Neural progenitor cell (in vitro differentiated cells): ENCODE data around the gene IMMP1L. TPM values are rescaled to one million over a fixed set of nuclear protein-coding genes. Genes with fewer than 3 reads are reported as not detected.

Source experiments
- DNase-seq: peaks from one replicate; pipeline ENCODE4 v3.0.0-alpha.2; 2016; ENCODE audit warnings: low spot score
- H2AFZ ChIP-seq: fragments of 200-600 bp; sonication (generic); replicated peaks from 2 replicates; pipeline ENCODE4 v1.6.1; 2016; ENCODE audit warnings: antibody characterized with exemption
- H3F3A ChIP-seq: fragments of 200-600 bp; sonication (generic); 2 replicates; pipeline ENCODE4 v1.6.1; 2016; ENCODE audit warnings: antibody characterized with exemption, low read depth
- H3K27ac ChIP-seq: fragments of 200-600 bp; sonication (generic); 2 replicates; pipeline ENCODE4 v1.5.1; 2016; ENCODE audit warnings: mild to moderate bottlenecking
- H3K27me3 ChIP-seq: fragments of 200-600 bp; sonication (generic); 2 replicates; pipeline ENCODE4 v1.6.1; 2016; ENCODE audit warnings: mild to moderate bottlenecking, moderate library complexity
- H3K36me3 ChIP-seq: fragments of 200-600 bp; sonication (generic); 2 replicates; pipeline ENCODE4 v1.5.1; 2016
- H3K4me1 ChIP-seq: fragments of 200-600 bp; sonication (generic); 2 replicates; pipeline ENCODE4 v1.6.1; 2016; ENCODE audit warnings: mixed run types
- H3K4me2 ChIP-seq: fragments of 200-600 bp; sonication (generic); 2 replicates; pipeline ENCODE4 v1.6.1; 2016
- H3K4me3 ChIP-seq: fragments of 200-600 bp; sonication (generic); 2 replicates; pipeline ENCODE4 v1.5.1; 2016
- H3K79me2 ChIP-seq: fragments of 200-600 bp; sonication (generic); 2 replicates; pipeline ENCODE4 v1.6.1; 2016; ENCODE audit warnings: low read depth
- H3K9ac ChIP-seq: fragments of 200-600 bp; sonication (generic); 2 replicates; pipeline ENCODE4 v1.6.1; 2016
- H3K9me3 ChIP-seq: fragments of 200-600 bp; sonication (generic); 2 replicates; pipeline ENCODE4 v1.5.1; 2016; ENCODE audit warnings: low read depth
- H4K20me1 ChIP-seq: fragments of 200-600 bp; sonication (generic); 2 replicates; pipeline ENCODE4 v1.6.1; 2016; ENCODE audit warnings: low read depth
- H3K27ac Mint-ChIP-seq: 3 replicates; pipeline ENCODE4 v1.8.0; 2021; ENCODE audit warnings: mixed read lengths
- H3K27me3 Mint-ChIP-seq: 2 replicates; pipeline ENCODE4 v1.8.0; 2022; ENCODE audit warnings: low read depth, mild to moderate bottlenecking, inconsistent platforms, moderate library complexity, mixed read lengths; ENCODE audit not compliant: insufficient read depth
- H3K36me3 Mint-ChIP-seq: 3 replicates; pipeline ENCODE4 v1.8.0; 2021; ENCODE audit warnings: mixed read lengths
- H3K4me1 Mint-ChIP-seq: 3 replicates; pipeline ENCODE4 v1.8.0; 2021; ENCODE audit warnings: mixed read lengths
- H3K4me3 Mint-ChIP-seq: 3 replicates; pipeline ENCODE4 v1.8.0; 2021; ENCODE audit warnings: mild to moderate bottlenecking, moderate library complexity, mixed read lengths
- H3K9me3 Mint-ChIP-seq: 3 replicates; pipeline ENCODE4 v1.8.0; 2020; ENCODE audit warnings: mixed read lengths
- CTCF ChIP-seq: fragments of 200-600 bp; sonication (generic); IDR thresholded peaks from 2 replicates; pipeline ENCODE4 v1.5.1; 2017; ENCODE audit warnings: antibody characterized with exemption, mild to moderate bottlenecking
- EZH2 ChIP-seq: fragments of 200-600 bp; sonication (generic); IDR thresholded peaks from 2 replicates; pipeline ENCODE4 v1.6.1; 2017; ENCODE audit warnings: antibody characterized with exemption, mild to moderate bottlenecking, moderate library complexity
- EZH2phosphoT487 ChIP-seq: fragments of 200-600 bp; sonication (generic); IDR thresholded peaks from 2 replicates; pipeline ENCODE4 v1.6.1; 2017; ENCODE audit warnings: antibody characterized with exemption
- total RNA-seq: library from RNA; depleted of rRNA; stranded (reverse); fragments of >200 nt; gene quantifications from 2 replicates; pipeline ENCODE4 v1.2.3, GENCODE V29; 2015; ENCODE audit warnings: low replicate concordance

The IMMP1L gene
- total RNA-seq, 1 donor from 2014 or later = 122 TPM

GRCh38 chr11:31442086-31442485 is 67.3 kb downstream of the IMMP1L start:
- peaks cover 2% of the 10 kb centered on the region for H3K4me1 Mint-ChIP-seq
- H3K79me2 ChIP-seq = peaks cover 37% of the 10 kb centered on the region
- H3F3A ChIP-seq = peaks cover 55% of the 10 kb centered on the region
- no peaks in the 10 kb centered on the region for H3K9me3 ChIP-seq
- peaks cover 8% of the 10 kb centered on the region for H3K9me3 Mint-ChIP-seq
- peak; percentile 70 for DNase-seq
- H3K4me3 Mint-ChIP-seq = no peak overlapping the region
- H3K27ac Mint-ChIP-seq = no peak overlapping the region
- H3K27ac ChIP-seq = peak overlapping the region; percentile 93
- no peak overlapping the region for H2AFZ ChIP-seq
- TF ChIP-seq CTCF (no peak), EZH2phosphoT487 (no peak), EZH2 (no peak)
- no peaks in the 10 kb centered on the region for H3K27me3 ChIP-seq
- peaks cover 65% of the 10 kb centered on the region for H3K4me1 ChIP-seq
- peaks cover 18% of the 10 kb centered on the region for H3K36me3 Mint-ChIP-seq
- no peaks in the 10 kb centered on the region for H4K20me1 ChIP-seq
- H3K4me3 ChIP-seq = peak overlapping the region; percentile 25
- H3K4me2 ChIP-seq = peak overlapping the region; percentile 71
- peaks cover 2% of the 10 kb centered on the region for H3K27me3 Mint-ChIP-seq
- no peak overlapping the region for H3K9ac ChIP-seq
- no peaks in the 10 kb centered on the region for H3K36me3 ChIP-seq

GRCh38 chr11:31441296-31441695 is 68.1 kb downstream of the IMMP1L start:
- peaks cover 2% of the 10 kb centered on the region for H3K27me3 Mint-ChIP-seq
- no peak overlapping the region for H3K27ac Mint-ChIP-seq
- Histone ChIP-seq H3F3A (peaks cover 55% of the 10 kb centered on the region), H3K4me3 (no peak overlapping the region), H3K36me3 (no peaks in the 10 kb centered on the region), H3K9ac (no peak overlapping the region), H3K9me3 (no peaks in the 10 kb centered on the region), H3K27me3 (no peaks in the 10 kb centered on the region), H3K4me2 (peak overlapping the region; percentile 71), H3K79me2 (peaks cover 29% of the 10 kb centered on the region), H4K20me1 (no peaks in the 10 kb centered on the region), H3K27ac (peak overlapping the region; percentile 85), H2AFZ (no peak overlapping the region), H3K4me1 (peaks cover 63% of the 10 kb centered on the region)
- H3K9me3 Mint-ChIP-seq = peaks cover 8% of the 10 kb centered on the region
- peaks cover 14% of the 10 kb centered on the region for H3K36me3 Mint-ChIP-seq
- TF ChIP-seq EZH2phosphoT487 = no peak
- no peak for TF ChIP-seq CTCF
- no peak for TF ChIP-seq EZH2
- no peak for DNase-seq
- no peak overlapping the region for H3K4me3 Mint-ChIP-seq
- peaks cover 2% of the 10 kb centered on the region for H3K4me1 Mint-ChIP-seq

GRCh38 chr11:31437742-31438435 is 71.5 kb downstream of the IMMP1L start:
- no peaks in the 10 kb centered on the region for H3K4me1 Mint-ChIP-seq
- DNase-seq = no peak
- TF ChIP-seq CTCF (no peak), EZH2 (no peak), EZH2phosphoT487 (no peak)
- Histone ChIP-seq H3K9ac (no peak overlapping the region), H3K4me2 (no peak overlapping the region), H4K20me1 (no peaks in the 10 kb centered on the region), H3K36me3 (no peaks in the 10 kb centered on the region), H2AFZ (no peak overlapping the region), H3K27ac (no peak overlapping the region), H3K9me3 (no peaks in the 10 kb centered on the region), H3K79me2 (peaks cover 19% of the 10 kb centered on the region), H3F3A (peaks cover 34% of the 10 kb centered on the region), H3K4me3 (no peak overlapping the region), H3K27me3 (no peaks in the 10 kb centered on the region), H3K4me1 (peaks cover 61% of the 10 kb centered on the region)
- no peak overlapping the region for H3K27ac Mint-ChIP-seq
- H3K9me3 Mint-ChIP-seq = peaks cover 8% of the 10 kb centered on the region
- H3K27me3 Mint-ChIP-seq = no peaks in the 10 kb centered on the region
- H3K4me3 Mint-ChIP-seq = no peak overlapping the region
- H3K36me3 Mint-ChIP-seq = peaks cover 11% of the 10 kb centered on the region
